MCF 10A (cell line): ENCODE results near the gene ZNF267. TPM values are rescaled to one million over a fixed set of nuclear protein-coding genes. Genes with fewer than 3 reads are reported as not detected.
A peak's percentile ranks its signal among the peaks of the same experiment; 100 is the strongest.
"Not testable (repeated sequence)": the region's sequence is repeated elsewhere in the genome, so short reads cannot be mapped to it uniquely, and the experiment has no call there.

Source experiments
- Bru-seq: library from RNA; stranded (reverse); fragments of 400-500 nt; gene quantifications from one replicate; lab custom pipeline; 2021; lab: Mats Ljungman, UMichigan
- BruChase-seq, 2 experiments: library from RNA; stranded (reverse); fragments of 400-500 nt; gene quantifications; one replicate each; lab custom pipeline; 2021; lab: Mats Ljungman, UMichigan
- BruUV-seq: library from RNA; stranded (reverse); fragments of 400-500 nt; replicated peaks from 2 replicates; lab custom pipeline; 2021; lab: Mats Ljungman, UMichigan
- CTCF ChIA-PET: fragments of 300-600 bp; sonication (Branson Sonifier 250); formaldehyde crosslinking; extraction: SDS; loops from one replicate; lab custom pipeline; 2021; ENCODE audit warnings: antibody characterized with exemption, inconsistent platforms; lab: Yijun Ruan, JAX
- POLR2A ChIA-PET: fragments of 300-600, 350-650 bp; sonication (Branson Sonifier 250); formaldehyde crosslinking; extraction: SDS; loops from one replicate; lab custom pipeline; 2020; ENCODE audit warnings: antibody characterized with exemption, inconsistent platforms; lab: Yijun Ruan, JAX
- DNase-seq: peaks from one replicate; pipeline ENCODE4 v3.0.0-alpha.2; 2018; ENCODE audit not compliant: unreplicated experiment
- H3K27ac Mint-ChIP-seq: one replicate; pipeline ENCODE4 v1.8.0; 2022; ENCODE audit warnings: mild to moderate bottlenecking, low read depth, mixed read lengths; ENCODE audit not compliant: unreplicated experiment
- H3K27me3 Mint-ChIP-seq: one replicate; pipeline ENCODE4 v1.8.0; 2022; ENCODE audit warnings: mixed read lengths; ENCODE audit not compliant: insufficient read depth, unreplicated experiment
- H3K36me3 Mint-ChIP-seq: one replicate; pipeline ENCODE4 v1.8.0; 2022; ENCODE audit warnings: mild to moderate bottlenecking, moderate library complexity, mixed read lengths; ENCODE audit not compliant: insufficient read depth, unreplicated experiment
- H3K4me1 Mint-ChIP-seq: one replicate; pipeline ENCODE4 v1.8.0; 2022; ENCODE audit warnings: mixed read lengths; ENCODE audit not compliant: insufficient read depth, unreplicated experiment
- H3K4me3 Mint-ChIP-seq: one replicate; pipeline ENCODE4 v1.8.0; 2022; ENCODE audit warnings: mild to moderate bottlenecking, moderate library complexity, mixed read lengths; ENCODE audit not compliant: unreplicated experiment
- H3K9me3 Mint-ChIP-seq: one replicate; pipeline ENCODE4 v1.8.0; 2022; ENCODE audit warnings: mixed read lengths; ENCODE audit not compliant: unreplicated experiment
- CTCF ChIP-seq: fragments of 200-600 bp; IDR thresholded peaks from one replicate; pipeline ENCODE4 v1.8.0; 2022; ENCODE audit warnings: antibody characterized with exemption, mild to moderate bottlenecking; ENCODE audit not compliant: unreplicated experiment
- intact Hi-C: fragments of 100-400 bp; cut with micrococcal nuclease; formaldehyde crosslinking; loops from 2 replicates; pipeline ENCODE4 v1.14.1; 2022
- long read RNA-seq: library from polyadenylated mRNA; stranded (forward); transcript quantifications from one replicate; pipeline ENCODE4 v2.0.0, GENCODE V29; 2022
- total RNA-seq: library from RNA; stranded (reverse); gene quantifications from 2 replicates; pipeline ENCODE4 v1.2.3, GENCODE V29; 2022

Gene ZNF267
- 10.1 and 10.6 TPM in 2 replicates for total RNA-seq
- percentile 88 among the genes with signal in this experiment for Bru-seq, nascent RNA
- BruChase-seq, experiment 1, labeled RNA remaining after a 6-hour chase, result percentile 52 among the genes with signal in this experiment
- BruChase-seq, experiment 2, labeled RNA remaining after a 2-hour chase, result percentile 67 among the genes with signal in this experiment
- long read RNA-seq, full-length matches to known transcripts, result 26 of 27 reads
- long read RNA-seq, partial matches to known transcripts, result 0 of 27 reads
- long read RNA-seq, other reads (novel, unspliced or antisense), result 1 of 27 reads

DNA sequence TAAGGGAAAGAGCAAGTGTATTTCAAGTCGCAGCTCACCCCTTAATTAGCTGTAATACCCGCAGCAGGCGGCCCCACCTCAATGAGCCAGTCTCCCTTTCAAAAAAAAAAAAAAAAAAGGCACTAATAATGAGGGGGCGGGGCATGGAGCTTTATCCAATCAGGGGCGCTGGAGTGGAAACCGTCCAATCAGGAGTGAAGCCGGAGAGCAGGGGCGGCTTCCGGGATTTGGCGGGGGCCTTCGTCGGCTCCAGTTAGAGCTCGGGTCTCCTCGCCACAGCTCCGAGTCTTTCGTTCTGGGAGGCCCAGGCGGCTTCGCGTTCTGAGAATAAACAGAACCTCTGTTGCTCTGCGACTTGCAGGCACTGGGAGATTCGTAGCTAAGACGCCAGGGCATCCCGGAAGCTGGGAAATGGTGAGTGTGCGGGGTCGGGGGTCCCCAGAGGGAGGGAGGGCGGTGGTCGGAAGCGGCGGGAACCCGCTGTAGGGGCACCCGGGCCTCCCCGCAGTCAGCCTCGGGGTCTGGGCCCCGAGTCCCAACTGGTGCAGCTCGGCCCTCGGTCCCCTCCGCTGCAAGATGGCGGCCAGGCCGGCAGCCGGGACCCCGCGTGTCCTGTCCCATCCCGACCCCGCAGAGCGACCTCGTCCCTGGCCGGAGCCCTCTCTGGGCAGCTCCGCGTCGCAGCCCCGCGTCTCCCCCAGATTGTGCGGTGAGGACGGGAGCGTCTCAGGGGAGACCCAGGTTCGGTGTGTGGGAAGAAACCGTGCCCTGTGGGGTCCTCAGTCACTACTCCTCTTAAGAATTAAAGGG, at the start of gene ZNF267:
Gene ZNF267 (plus strand): TSS at position 252 of the 810 bp plus-strand sequence. CDS start 160 bp downstream, at position 412.
- POLR2A ChIA-PET, result interaction anchor here (0.6 to 3.1 kb wide), 23 partner anchors 8 to 977 kb away, joined by 3 to 16 read pairs (median 3); partner anchors contain the start of genes ARMC5, KAT8 and RUSF1
- Mint-ChIP-seq H3K27me3 (no peaks in the 10 kb centered on the region), H3K4me3 (peak within 1 kb of the TSS; percentile 91), H3K27ac (peak within 1 kb of the TSS; percentile 94), H3K36me3 (peaks cover 12% of the 10 kb centered on the region), H3K4me1 (peaks cover 41% of the 10 kb centered on the region), H3K9me3 (no peaks in the 10 kb centered on the region)
- intact Hi-C loops, result loop anchor here (2.0 to 5.0 kb wide), 2 partner anchors 366 to 421 kb away; partner anchors contain the start of gene RUSF1
- CTCF ChIA-PET, result interaction anchor here (0.6 to 10.1 kb wide), 7 partner anchors 9 to 888 kb away, joined by 3 to 108 read pairs (median 3); no protein-coding TSS in a partner anchor
- BruUV-seq, result no TSS peak
- peak; percentile 96 for DNase-seq
- TF ChIP-seq CTCF, result no peak

- no TSS peak for BruUV-seq
- Mint-ChIP-seq H3K4me3 (no peak overlapping the region), H3K27ac (no peak overlapping the region), H3K9me3 (peaks cover 14% of the 10 kb centered on the region), H3K27me3 (no peaks in the 10 kb centered on the region), H3K4me1 (no peaks in the 10 kb centered on the region), H3K36me3 (no peaks in the 10 kb centered on the region)
- no peak for TF ChIP-seq CTCF
- DNase-seq, result no peak
- ChIA-PET CTCF (no interaction called here), POLR2A (no interaction called here)
- intact Hi-C loops, result no loop called here
Measured at GRCh38 chr16:31833047-31833446, 40.6 kb upstream of the ZNF267 start.

DNA sequence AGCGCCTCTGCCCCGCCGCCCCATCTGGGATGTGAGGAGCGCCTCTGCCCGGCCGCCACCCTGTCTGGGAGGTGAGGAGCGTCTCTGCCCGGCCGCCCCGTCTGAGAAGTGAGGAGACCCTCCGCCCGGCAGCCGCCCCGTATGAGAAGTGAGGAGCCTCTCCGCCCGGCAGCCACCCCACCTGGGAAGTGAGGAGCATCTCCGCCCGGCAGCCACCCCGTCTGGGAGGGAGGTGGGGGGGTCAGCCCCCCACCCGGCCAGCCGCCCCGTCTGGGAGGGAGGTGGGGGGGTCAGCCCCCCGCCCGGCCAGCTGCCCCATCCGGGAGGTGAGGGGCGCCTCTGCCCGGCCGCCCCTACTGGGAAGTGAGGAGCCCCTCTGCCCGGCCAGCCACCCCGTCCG, 37.2 kb upstream of the ZNF267 start:
- POLR2A ChIA-PET, H3K27ac Mint-ChIP-seq, DNase-seq, H3K36me3 Mint-ChIP-seq, BruUV-seq, CTCF ChIA-PET, intact Hi-C loops, H3K27me3 Mint-ChIP-seq, H3K4me3 Mint-ChIP-seq, H3K4me1 Mint-ChIP-seq: not testable (repeated sequence)
- peaks cover 21% of the 10 kb centered on the region for H3K9me3 Mint-ChIP-seq

DNA sequence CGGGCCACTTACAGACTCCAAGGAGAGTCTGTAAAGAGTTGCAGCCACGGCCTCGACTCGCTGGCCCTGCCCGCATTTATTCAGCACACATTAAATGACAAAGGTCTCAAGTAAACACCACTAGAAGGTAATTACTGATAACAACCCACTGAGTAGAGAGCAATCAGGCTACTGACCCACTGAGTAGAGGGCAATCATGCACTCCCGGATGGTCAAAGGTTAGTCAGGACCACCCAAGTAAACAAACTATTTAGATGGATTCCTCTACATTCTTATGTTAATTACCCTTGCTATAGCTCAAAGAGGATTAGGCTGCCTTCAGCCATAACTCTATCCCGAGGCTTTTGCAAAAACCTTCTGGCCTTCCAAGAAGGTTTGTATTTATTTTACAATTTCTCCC, 30.7 kb upstream of the ZNF267 start:
- Mint-ChIP-seq H3K9me3 (peaks cover 28% of the 10 kb centered on the region), H3K27ac (no peak overlapping the region)

GRCh38 chr16:31848572-31848971, 25.0 kb upstream of the ZNF267 start:
- DNase-seq, H3K36me3 Mint-ChIP-seq, H3K27me3 Mint-ChIP-seq, H3K4me1 Mint-ChIP-seq, H3K4me3 Mint-ChIP-seq, H3K27ac Mint-ChIP-seq, intact Hi-C loops, CTCF ChIA-PET, BruUV-seq: not testable (repeated sequence)
- POLR2A ChIA-PET, result interaction anchor here (0.7 kb wide), 1 partner anchor 17 kb away, joined by 3 read pairs; no protein-coding TSS in a partner anchor
- peaks cover 27% of the 10 kb centered on the region for H3K9me3 Mint-ChIP-seq

More for the DNA sequence above, 30.7 kb upstream of the ZNF267 start:
- Mint-ChIP-seq H3K27me3 (no peaks in the 10 kb centered on the region), H3K36me3 (no peaks in the 10 kb centered on the region), H3K4me1 (no peaks in the 10 kb centered on the region), H3K4me3 (no peak overlapping the region)
- intact Hi-C loops, result no loop called here
- BruUV-seq, result no TSS peak
- no peak for TF ChIP-seq CTCF
- DNase-seq, result no peak
- POLR2A ChIA-PET, result no interaction called here
- CTCF ChIA-PET, result no interaction called here
